Type B pancreatic cell (in vitro differentiated cells): Measurements from ENCODE around the gene SH3RF3. TPM values are rescaled to one million over a fixed set of nuclear protein-coding genes. Genes with fewer than 3 reads are reported as not detected.
A peak's percentile ranks its signal among the peaks of the same experiment; 100 is the strongest.
"Not testable (repeated sequence)": the region's sequence is repeated elsewhere in the genome, so short reads cannot be mapped to it uniquely, and the experiment has no call there.

Source experiments
- DNase-seq: peaks from one replicate; pipeline ENCODE4 v3.0.0; 2021; ENCODE audit warnings: mixed read lengths; ENCODE audit not compliant: unreplicated experiment; ENCODE audit errors: extremely low spot score
- H3K27ac Mint-ChIP-seq: 2 replicates; pipeline ENCODE4 v1.8.0; 2021; ENCODE audit warnings: mild to moderate bottlenecking, mixed read lengths
- H3K27me3 Mint-ChIP-seq: 2 replicates; pipeline ENCODE4 v1.8.0; 2021; ENCODE audit warnings: mixed read lengths
- H3K36me3 Mint-ChIP-seq: 2 replicates; pipeline ENCODE4 v1.8.0; 2021; ENCODE audit warnings: mixed read lengths
- H3K4me1 Mint-ChIP-seq: one replicate; pipeline ENCODE4 v1.8.0; 2021; ENCODE audit warnings: mixed read lengths; ENCODE audit not compliant: unreplicated experiment
- H3K4me3 Mint-ChIP-seq: 2 replicates; pipeline ENCODE4 v1.8.0; 2021; ENCODE audit warnings: mild to moderate bottlenecking, mixed read lengths
- H3K9me3 Mint-ChIP-seq: 2 replicates; pipeline ENCODE4 v1.8.0; 2021; ENCODE audit warnings: mixed read lengths
- CTCF ChIP-seq: fragments of 200-600 bp; sonication (generic); conservative IDR thresholded peaks from 2 replicates; pipeline ENCODE4 v1.5.0; 2021; ENCODE audit warnings: antibody characterized with exemption, mild to moderate bottlenecking
- total RNA-seq: library from RNA; stranded (reverse); gene quantifications from 2 replicates; pipeline ENCODE4 v1.2.1, GENCODE V29; 2021; ENCODE audit warnings: low replicate concordance

Gene SH3RF3
- total RNA-seq, 1 donor from 2014 or later = 13.9 TPM

DNA sequence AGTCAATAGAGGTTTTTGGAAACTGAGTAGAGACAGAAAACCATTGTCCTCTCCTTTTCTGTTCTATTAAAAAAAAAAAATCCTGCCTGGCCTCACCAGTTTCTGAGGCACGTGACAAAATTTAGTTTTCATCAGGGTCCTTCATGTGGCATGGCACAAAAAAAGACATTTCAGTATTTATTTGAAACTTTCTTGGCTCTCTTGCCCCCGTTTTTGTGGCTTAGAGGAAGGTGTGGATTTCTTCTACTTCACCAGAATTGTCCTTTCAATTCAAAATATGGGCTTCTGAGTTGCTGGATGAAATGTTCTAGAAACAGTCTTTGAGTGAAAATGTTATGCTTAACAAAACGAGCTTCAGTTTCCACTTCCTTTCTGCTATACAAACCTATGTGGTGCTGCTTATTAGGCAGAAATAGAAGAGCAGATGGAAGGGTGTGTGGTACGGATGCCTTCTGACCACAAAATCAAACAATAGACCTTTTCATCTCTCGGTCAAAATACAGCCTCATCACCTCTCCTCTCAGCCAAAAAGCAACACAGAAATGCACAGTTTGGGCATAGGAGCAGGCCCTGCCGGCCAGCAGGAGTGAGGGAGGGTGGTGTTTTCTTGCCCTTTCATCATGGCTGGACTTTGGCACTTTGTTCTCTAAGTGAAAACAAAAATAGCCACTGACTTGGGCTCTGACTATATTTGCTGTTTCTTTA lies 89.2 kb downstream of the SH3RF3 start:
- no peak for TF ChIP-seq CTCF
- peak; percentile 8 for DNase-seq
- H3K27me3 Mint-ChIP-seq = peaks cover 15% of the 10 kb centered on the region

GRCh38 chr2:109218792-109219126 lies 89.8 kb downstream of the SH3RF3 start:
- Mint-ChIP-seq H3K27me3 (peaks cover 10% of the 10 kb centered on the region), H3K4me1 (peaks cover 23% of the 10 kb centered on the region), H3K9me3 (peaks cover 8% of the 10 kb centered on the region), H3K4me3 (no peak overlapping the region), H3K27ac (no peak overlapping the region), H3K36me3 (no peaks in the 10 kb centered on the region)
- TF ChIP-seq CTCF = no peak
- peak; percentile 18 for DNase-seq

More for the DNA sequence above, 89.2 kb downstream of the SH3RF3 start:
- peaks cover 8% of the 10 kb centered on the region for H3K9me3 Mint-ChIP-seq
- no peak overlapping the region for H3K4me3 Mint-ChIP-seq
- no peak overlapping the region for H3K27ac Mint-ChIP-seq
- no peaks in the 10 kb centered on the region for H3K36me3 Mint-ChIP-seq
- peaks cover 29% of the 10 kb centered on the region for H3K4me1 Mint-ChIP-seq

DNA sequence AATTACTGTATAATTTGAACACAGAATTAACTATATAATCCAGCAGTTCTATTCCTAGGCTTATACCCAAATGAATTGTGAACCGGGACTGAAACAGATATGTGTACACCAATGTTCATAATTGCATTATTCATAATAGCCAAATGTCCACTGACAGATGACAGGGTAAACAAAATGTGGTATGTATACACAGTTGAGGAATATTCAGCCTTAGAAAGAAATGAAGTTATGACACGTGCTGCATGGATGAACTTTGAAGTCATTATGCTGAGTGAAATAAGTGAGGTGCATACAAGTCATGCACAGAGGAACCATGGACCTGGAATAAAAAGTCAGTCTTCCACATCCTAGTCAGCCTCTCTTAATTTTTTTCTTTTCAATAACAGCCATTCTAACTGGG lies 91.9 kb downstream of the SH3RF3 start:
- Mint-ChIP-seq H3K4me3 (no peak overlapping the region), H3K9me3 (peaks cover 8% of the 10 kb centered on the region), H3K36me3 (no peaks in the 10 kb centered on the region), H3K4me1 (peaks cover 9% of the 10 kb centered on the region), H3K27me3 (no peaks in the 10 kb centered on the region), H3K27ac (no peak overlapping the region)
- TF ChIP-seq CTCF = no peak
- no peak for DNase-seq

- H3K4me1 Mint-ChIP-seq, DNase-seq, H3K4me3 Mint-ChIP-seq, H3K36me3 Mint-ChIP-seq, H3K27me3 Mint-ChIP-seq, H3K9me3 Mint-ChIP-seq, H3K27ac Mint-ChIP-seq: not testable (repeated sequence)
Measured at GRCh38 chr2:109221316-109221715, 92.3 kb downstream of the SH3RF3 start.

- Mint-ChIP-seq H3K4me3 (no peak overlapping the region), H3K9me3 (peaks cover under 1% of the 10 kb centered on the region), H3K36me3 (no peaks in the 10 kb centered on the region), H3K27ac (no peak overlapping the region), H3K4me1 (peaks cover 9% of the 10 kb centered on the region), H3K27me3 (no peaks in the 10 kb centered on the region)
- DNase-seq = no peak
- no peak for TF ChIP-seq CTCF
Measured at GRCh38 chr2:109222422-109222821, 93.4 kb downstream of the SH3RF3 start.

DNA sequence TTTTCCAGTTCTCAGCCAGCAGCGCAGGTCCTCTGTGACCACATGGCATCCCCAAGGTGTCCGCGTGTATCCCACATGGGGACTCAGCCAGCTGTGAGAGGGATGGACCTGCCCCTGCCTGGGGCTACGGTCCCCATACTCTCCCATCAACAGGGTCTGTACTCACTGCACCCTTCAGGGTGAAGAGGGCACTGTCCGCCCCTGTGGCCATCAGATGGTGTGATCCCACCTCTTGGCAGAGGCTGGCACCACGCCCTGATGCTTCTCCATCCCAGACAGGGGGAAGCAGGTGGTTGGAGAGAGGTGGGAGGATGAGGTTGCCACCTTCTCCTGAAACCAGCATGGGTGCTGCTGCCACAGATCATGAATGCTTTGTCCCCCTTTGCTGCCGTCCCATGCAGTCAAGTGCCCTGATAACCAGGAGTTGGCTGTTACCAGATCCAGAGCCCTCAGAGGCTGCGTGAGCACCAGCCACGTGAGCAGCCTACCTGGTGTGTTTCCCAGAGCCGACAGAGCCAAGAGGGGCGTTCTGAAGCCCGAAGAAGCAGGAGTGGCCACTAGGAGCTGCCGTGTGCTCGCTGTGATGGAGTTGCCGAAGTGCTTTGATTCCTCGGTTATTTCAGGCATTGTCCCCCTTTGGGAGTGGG lies 93.9 kb downstream of the SH3RF3 start:
- peaks cover 9% of the 10 kb centered on the region for H3K4me1 Mint-ChIP-seq
- no peak overlapping the region for H3K4me3 Mint-ChIP-seq
- no peaks in the 10 kb centered on the region for H3K27me3 Mint-ChIP-seq
- H3K9me3 Mint-ChIP-seq = no peaks in the 10 kb centered on the region
- DNase-seq = no peak
- no peak overlapping the region for H3K27ac Mint-ChIP-seq
- no peaks in the 10 kb centered on the region for H3K36me3 Mint-ChIP-seq
- peak; percentile 34 for TF ChIP-seq CTCF
